Measurements from ENCODE around the gene CENPO.

Gene CENPO, protein sequence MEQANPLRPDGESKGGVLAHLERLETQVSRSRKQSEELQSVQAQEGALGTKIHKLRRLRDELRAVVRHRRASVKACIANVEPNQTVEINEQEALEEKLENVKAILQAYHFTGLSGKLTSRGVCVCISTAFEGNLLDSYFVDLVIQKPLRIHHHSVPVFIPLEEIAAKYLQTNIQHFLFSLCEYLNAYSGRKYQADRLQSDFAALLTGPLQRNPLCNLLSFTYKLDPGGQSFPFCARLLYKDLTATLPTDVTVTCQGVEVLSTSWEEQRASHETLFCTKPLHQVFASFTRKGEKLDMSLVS

DNA sequence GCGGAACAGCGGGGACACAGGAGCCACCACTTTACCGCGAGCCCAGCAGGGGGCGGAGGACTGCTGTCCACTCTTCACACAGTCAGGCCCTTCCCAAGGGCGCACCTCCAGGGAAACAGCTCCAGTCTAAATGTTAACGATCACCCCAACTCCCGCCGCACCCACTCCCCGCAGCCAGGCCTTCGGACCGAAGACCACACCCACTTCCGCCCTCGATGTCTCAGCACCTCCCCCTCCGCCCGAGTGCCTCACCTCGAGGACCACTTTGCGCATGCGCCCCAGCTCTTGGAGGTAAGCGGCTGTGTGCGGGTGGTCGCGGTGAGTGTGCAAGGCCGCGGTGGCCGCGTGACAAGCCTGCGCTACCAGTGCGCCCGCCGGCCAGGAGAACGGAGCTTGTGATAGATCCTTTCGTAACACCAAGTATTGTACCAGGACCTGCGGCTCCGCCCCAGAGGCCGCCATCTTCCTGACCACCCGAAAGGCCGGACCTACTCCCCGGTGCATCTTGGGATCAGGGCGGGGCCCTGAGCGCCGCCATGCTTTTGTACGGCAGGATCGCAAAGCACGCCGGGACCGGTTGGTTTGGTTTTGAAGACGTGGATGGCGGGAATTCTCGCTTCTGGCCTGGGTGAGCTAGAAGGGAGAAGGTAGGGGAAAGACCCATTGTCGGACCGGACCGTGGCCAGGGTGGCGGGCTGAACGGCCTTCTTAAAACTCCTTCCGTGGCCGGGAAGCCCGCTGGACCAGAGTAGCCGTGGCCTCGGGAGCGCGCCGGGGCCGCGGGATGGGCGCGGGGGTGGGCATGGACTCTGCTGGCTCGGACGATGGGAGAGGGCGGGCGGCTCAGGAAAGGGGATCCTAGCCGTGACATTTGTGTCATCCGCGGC, at the start of gene CENPO, which contains the start of gene PTRHD1:
TSS of gene CENPO (plus strand) at position 552 of the 887 bp plus-strand sequence. CDS start 495 bp downstream, outside the sequence.
TSS of gene PTRHD1 (minus strand) at position 518 of the 887 bp plus-strand sequence. CDS start at position 504, 14 bp downstream.
- DNase-seq (ENCODE audit: low read depth in 2 of 2), result peak; percentile 98
- TF ChIP-seq, protein P1, sequence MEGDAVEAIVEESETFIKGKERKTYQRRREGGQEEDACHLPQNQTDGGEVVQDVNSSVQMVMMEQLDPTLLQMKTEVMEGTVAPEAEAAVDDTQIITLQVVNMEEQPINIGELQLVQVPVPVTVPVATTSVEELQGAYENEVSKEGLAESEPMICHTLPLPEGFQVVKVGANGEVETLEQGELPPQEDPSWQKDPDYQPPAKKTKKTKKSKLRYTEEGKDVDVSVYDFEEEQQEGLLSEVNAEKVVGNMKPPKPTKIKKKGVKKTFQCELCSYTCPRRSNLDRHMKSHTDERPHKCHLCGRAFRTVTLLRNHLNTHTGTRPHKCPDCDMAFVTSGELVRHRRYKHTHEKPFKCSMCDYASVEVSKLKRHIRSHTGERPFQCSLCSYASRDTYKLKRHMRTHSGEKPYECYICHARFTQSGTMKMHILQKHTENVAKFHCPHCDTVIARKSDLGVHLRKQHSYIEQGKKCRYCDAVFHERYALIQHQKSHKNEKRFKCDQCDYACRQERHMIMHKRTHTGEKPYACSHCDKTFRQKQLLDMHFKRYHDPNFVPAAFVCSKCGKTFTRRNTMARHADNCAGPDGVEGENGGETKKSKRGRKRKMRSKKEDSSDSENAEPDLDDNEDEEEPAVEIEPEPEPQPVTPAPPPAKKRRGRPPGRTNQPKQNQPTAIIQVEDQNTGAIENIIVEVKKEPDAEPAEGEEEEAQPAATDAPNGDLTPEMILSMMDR (IDR thresholded peaks at IDR 0.05; ENCODE audit: low read depth, low read length), result peak; percentile 72
- H3K4me3 ChIP-seq (replicated peaks in 1 of 2; ENCODE audit: low read depth in 2 of 2, low read length in 2 of 2), result peak within 1 kb of the TSS; percentile 81 to 85

DNA sequence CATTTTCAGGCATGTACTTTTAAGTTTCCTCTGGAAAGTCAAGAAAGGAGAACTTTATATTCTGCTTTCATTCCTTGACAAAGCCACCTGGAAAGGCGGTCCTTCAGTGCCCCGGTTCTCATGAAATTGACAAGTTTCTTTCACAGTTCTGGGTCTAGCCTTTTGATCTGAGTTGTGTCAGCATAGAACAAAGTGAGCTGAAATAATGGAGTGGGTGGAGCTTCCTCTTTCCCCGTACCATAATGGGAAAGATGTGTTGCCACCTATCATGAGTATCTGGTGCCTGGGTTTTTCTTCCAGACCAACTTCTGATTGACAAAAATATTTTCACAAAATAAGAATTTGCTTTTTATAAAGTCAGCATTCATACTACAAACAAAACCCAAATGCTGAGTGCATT, 49.3 kb upstream of the CENPO start:
- TF ChIP-seq, protein P1 (IDR thresholded peaks at IDR 0.05; ENCODE audit: low read depth, low read length), result no peak
- no peak for DNase-seq (ENCODE audit: low read depth in 2 of 2)
- H3K4me3 ChIP-seq (replicated peaks in 1 of 2; ENCODE audit: low read depth in 2 of 2, low read length in 2 of 2), result no peak overlapping the region

DNA sequence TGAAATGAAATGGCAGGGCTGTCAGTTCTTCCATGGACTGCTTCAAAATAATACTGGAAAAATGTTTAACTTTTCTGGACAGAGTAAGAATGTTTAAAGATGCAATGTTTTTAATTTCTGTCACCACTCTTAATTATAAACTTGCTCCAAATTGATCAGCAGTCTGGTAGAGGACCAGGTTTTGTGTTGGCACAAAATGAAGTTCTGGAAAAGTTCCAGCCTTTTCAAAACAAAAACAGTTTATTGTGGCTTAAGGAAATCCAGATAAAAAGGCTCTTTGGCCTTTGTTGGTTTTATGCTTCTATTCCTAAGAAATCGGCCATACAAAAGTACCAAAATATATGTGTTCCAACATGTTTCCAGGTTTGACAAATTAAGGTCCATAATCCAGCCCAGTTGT, 48.9 kb upstream of the CENPO start:
- H3K4me3 ChIP-seq (replicated peaks in 1 of 2; ENCODE audit: low read depth in 2 of 2, low read length in 2 of 2), result no peak overlapping the region
- no peak for DNase-seq (ENCODE audit: low read depth in 2 of 2)
- TF ChIP-seq, protein P1 (IDR thresholded peaks at IDR 0.05; ENCODE audit: low read depth, low read length), result no peak

DNA sequence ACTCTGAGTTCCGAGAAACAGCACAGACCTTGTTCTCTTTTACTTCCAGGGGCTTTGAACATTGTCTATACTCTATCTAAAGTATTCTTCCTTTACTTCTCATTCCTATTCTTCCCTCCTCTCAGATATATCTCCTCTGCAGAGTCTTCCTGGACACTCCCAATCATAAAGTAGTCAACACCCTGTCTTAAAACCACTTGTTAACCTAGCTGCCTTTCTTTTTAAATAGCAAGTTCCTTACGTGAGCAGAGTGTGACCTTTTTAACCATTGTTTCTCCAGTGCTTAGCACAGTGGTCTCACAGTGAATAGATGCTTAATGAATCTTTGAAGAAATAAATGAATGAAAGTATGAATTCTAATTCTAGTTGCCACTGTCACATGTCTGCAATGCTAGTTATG, 47.4 kb upstream of the CENPO start:
- no peak overlapping the region for H3K4me3 ChIP-seq (replicated peaks in 1 of 2; ENCODE audit: low read depth in 2 of 2, low read length in 2 of 2)
- TF ChIP-seq, protein P1 (IDR thresholded peaks at IDR 0.05; ENCODE audit: low read depth, low read length), result no peak
- DNase-seq (ENCODE audit: low read depth in 2 of 2), result no peak

DNA sequence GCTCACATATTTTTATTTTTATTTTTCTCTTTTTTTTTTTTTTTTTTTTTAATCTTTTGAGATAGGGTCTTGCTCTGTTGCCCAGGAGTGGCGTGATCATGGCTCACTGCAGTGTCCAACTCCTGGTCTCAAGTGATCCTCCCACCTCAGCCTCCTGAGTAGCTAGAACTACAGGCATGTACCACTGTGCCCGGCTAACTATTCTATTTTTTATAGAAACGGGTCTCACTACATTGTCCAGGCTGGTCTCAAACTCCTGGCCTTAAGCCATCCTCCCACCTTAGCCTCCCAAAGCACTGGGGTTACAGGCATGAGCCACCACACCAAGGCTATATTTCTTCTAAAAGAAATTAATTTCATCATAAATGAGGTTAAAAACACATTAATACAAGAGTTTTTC, 45.9 kb upstream of the CENPO start:
- no peak overlapping the region for H3K4me3 ChIP-seq (replicated peaks in 1 of 2; ENCODE audit: low read depth in 2 of 2, low read length in 2 of 2)
- no peak for DNase-seq (ENCODE audit: low read depth in 2 of 2)
- TF ChIP-seq, protein P1 (IDR thresholded peaks at IDR 0.05; ENCODE audit: low read depth, low read length), result no peak

DNA sequence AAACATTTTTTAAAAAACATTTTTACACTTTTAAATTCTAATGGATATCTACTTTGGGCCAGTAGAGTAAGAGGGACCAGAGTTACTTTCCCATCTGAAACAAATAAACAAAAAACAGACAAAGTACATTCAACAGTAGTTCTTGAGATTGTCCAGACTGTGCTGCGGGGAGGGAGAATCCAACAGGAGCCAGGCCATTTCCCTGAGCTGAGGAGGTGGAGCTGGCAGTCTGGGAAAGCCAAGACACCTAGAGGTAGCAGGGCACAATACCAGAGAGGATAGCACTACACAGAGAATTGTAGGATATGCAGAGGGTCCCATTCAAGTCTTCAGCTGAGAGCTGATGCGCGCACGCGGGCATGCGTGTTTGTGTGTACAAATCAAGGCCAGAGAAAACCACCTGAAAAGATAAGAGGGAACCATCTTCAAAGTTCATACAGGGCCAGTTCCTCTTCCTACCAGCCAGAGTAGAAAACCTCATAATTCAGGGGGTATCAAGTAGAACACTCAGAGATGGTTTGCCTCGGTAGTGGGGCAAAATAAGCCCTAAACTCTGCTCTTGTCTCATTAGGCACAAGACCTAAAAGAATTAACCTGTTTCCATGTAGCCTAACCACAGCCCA, 44.0 kb upstream of the CENPO start:
- no peak overlapping the region for H3K4me3 ChIP-seq (replicated peaks in 1 of 2; ENCODE audit: low read depth in 2 of 2, low read length in 2 of 2)
- TF ChIP-seq, protein P1 (IDR thresholded peaks at IDR 0.05; ENCODE audit: low read depth, low read length), result no peak
- no peak for DNase-seq (ENCODE audit: low read depth in 2 of 2)

Data from cardiac fibroblast (primary cell).